Mucosa of descending colon (tissue), 3 donors: ENCODE results near the gene TRMT2A. TPM values are rescaled to one million over a fixed set of nuclear protein-coding genes. Genes with fewer than 3 reads are reported as not detected.

Source experiments
- ATAC-seq: fragments of 200-7000 bp; cut with Tn5 transposase; one replicate; pipeline ENCODE4 v1.9.1; 2020; ENCODE audit warnings: mild to moderate bottlenecking, moderate library complexity
- DNase-seq, 3 donors: peaks; one replicate each; pipeline ENCODE4 v3.0.0-alpha.2; 2020
- H3K36me3 ChIP-seq: fragments of 200-600 bp; one replicate; pipeline ENCODE4 v1.8.0; 2021; ENCODE audit warnings: low read depth, mild to moderate bottlenecking
- H3K4me1 ChIP-seq: fragments of 200-600 bp; one replicate; pipeline ENCODE4 v1.8.0; 2021; ENCODE audit warnings: low read depth, mild to moderate bottlenecking
- H3K4me3 ChIP-seq: fragments of 200-600 bp; one replicate; pipeline ENCODE4 v1.8.0; 2021; ENCODE audit warnings: mild to moderate bottlenecking
- H3K9me3 ChIP-seq: fragments of 200-600 bp; one replicate; pipeline ENCODE4 v1.8.0; 2021; ENCODE audit warnings: mild to moderate bottlenecking
- CTCF ChIP-seq: fragments of 200-600 bp; IDR thresholded peaks from one replicate; pipeline ENCODE4 v1.8.0; 2022; ENCODE audit warnings: antibody characterized with exemption, mild to moderate bottlenecking
- intact Hi-C, 2 donors: fragments of 100-400 bp; cut with DNase I in 1 of 2; cut with micrococcal nuclease in 1 of 2; formaldehyde crosslinking; loops; one replicate each; pipeline versions ENCODE4 v1.11.0 to v1.11.1; 2022; cut with DNase I, micrococcal nuclease
- total RNA-seq, 3 donors: library from RNA; stranded (reverse); fragmentation: NEBNext Ultra II Directional in 2 of 3; extraction: Animal tissue kit (Norgen Biotek cat#: 25700) in 2 of 3; gene quantifications; one replicate each; pipeline versions ENCODE4 v1.2.1 to v1.2.4, GENCODE V29; 2021 to 2023
- donor health status: DM: no; HTN: no; CAD: no; lungs with moderate emphysema.
- donor health status: DM: no; HTN: no; CAD: no.
- donor health status: DM: no; HTN: yes; CAD: no.

Gene TRMT2A
- total RNA-seq, 3 donors from 2014 or later, result 34.4 to 50.0 (median 37.6) TPM

GRCh38 chr22:20096574-20097420, 20.2 kb downstream of the TRMT2A start:
- TF ChIP-seq CTCF, result no peak
- peaks cover 10% of the 10 kb centered on the region for H3K36me3 ChIP-seq
- no peak for ATAC-seq
- H3K4me3 ChIP-seq, result no peak overlapping the region
- no peak for DNase-seq
- no peaks in the 10 kb centered on the region for H3K9me3 ChIP-seq
- no peaks in the 10 kb centered on the region for H3K4me1 ChIP-seq
- intact Hi-C loops, result no loop called here

GRCh38 chr22:20095521-20095920, 21.5 kb downstream of the TRMT2A start:
- Histone ChIP-seq H3K36me3 (peaks cover 17% of the 10 kb centered on the region), H3K4me1 (no peaks in the 10 kb centered on the region), H3K9me3 (no peaks in the 10 kb centered on the region), H3K4me3 (no peak overlapping the region)
- no peak for DNase-seq
- ATAC-seq, result no peak
- TF ChIP-seq CTCF, result no peak
- intact Hi-C loops, result no loop called here

- H3K4me3 ChIP-seq, result no peak overlapping the region
- H3K4me1 ChIP-seq, result no peaks in the 10 kb centered on the region
- DNase-seq (peak in 2 of 3 donors; percentile 12 to 26), ATAC-seq (no peak)
- intact Hi-C loops, result no loop called here
- peaks cover 25% of the 10 kb centered on the region for H3K36me3 ChIP-seq
- H3K9me3 ChIP-seq, result no peaks in the 10 kb centered on the region
- TF ChIP-seq CTCF, result no peak
These were observed 22.7 kb downstream of the TRMT2A start for GRCh38 chr22:20094197-20094807.

- Histone ChIP-seq H3K36me3 (peaks cover 25% of the 10 kb centered on the region), H3K4me1 (no peaks in the 10 kb centered on the region), H3K4me3 (no peak overlapping the region), H3K9me3 (no peaks in the 10 kb centered on the region)
- ATAC-seq (peak; percentile 16), DNase-seq (peak in 2 of 3 donors; percentile 5 to 22)
- no peak for TF ChIP-seq CTCF
- intact Hi-C loops, result no loop called here
These were observed 23.4 kb downstream of the TRMT2A start for GRCh38 chr22:20093418-20094196.

GRCh38 chr22:20092477-20092854, 24.6 kb downstream of the TRMT2A start:
- Histone ChIP-seq H3K9me3 (no peaks in the 10 kb centered on the region), H3K36me3 (peaks cover 25% of the 10 kb centered on the region), H3K4me3 (no peak overlapping the region), H3K4me1 (no peaks in the 10 kb centered on the region)
- ATAC-seq (no peak), DNase-seq (peak in 2 of 3 donors; percentile 7 to 17)
- intact Hi-C loops, result no loop called here
- no peak for TF ChIP-seq CTCF
